ENCODE data around the gene CEL. TPM values are rescaled to one million over a fixed set of nuclear protein-coding genes. Genes with fewer than 3 reads are reported as not detected.

The CEL gene
- total RNA-seq, 1 donor from 2014 or later = 3.4 TPM

GRCh38 chr9:133103987-133104505 is 42.3 kb downstream of the CEL start:
- no peaks in the 10 kb centered on the region for H3K27me3 ChIP-seq (ENCODE audit: insufficient read depth, low read length)
- Mint-ChIP-seq H3K27me3 (ENCODE audit: low read depth, unreplicated experiment) (no peaks in the 10 kb centered on the region), H3K4me3 (ENCODE audit: unreplicated experiment) (no peak overlapping the region), H3K9me3 (ENCODE audit: unreplicated experiment) (no peaks in the 10 kb centered on the region), H3K4me1 (ENCODE audit: low read depth, unreplicated experiment) (no peaks in the 10 kb centered on the region), H3K27ac (ENCODE audit: unreplicated experiment) (no peak overlapping the region), H3K36me3 (ENCODE audit: low read depth, unreplicated experiment) (peaks cover 21% of the 10 kb centered on the region)
- H4K20me1 ChIP-seq (ENCODE audit: insufficient read depth, low read length) = peaks cover 16% of the 10 kb centered on the region
- DNase-seq (ENCODE audit: low read depth) (no peak), FAIRE-seq (no peak)
- no peak overlapping the region for H3K9ac ChIP-seq (ENCODE audit: low read length)
- no peaks in the 10 kb centered on the region for H3K79me2 ChIP-seq (ENCODE audit: insufficient read depth, low read length)
- no peak overlapping the region for H3K4me3 ChIP-seq (ENCODE audit: insufficient read depth, low read depth, low read length)
- H3K9me3 ChIP-seq (ENCODE audit: insufficient read depth, low read depth, low read length) = no peaks in the 10 kb centered on the region
- no peak overlapping the region for H3K27ac ChIP-seq (ENCODE audit: low read depth, low read length)
- TF ChIP-seq CTCF (IDR thresholded peaks at IDR 0.05; ENCODE audit: insufficient read depth, low read depth, low read length) (no peak), EZH2 (IDR thresholded peaks at IDR 0.05; ENCODE audit: insufficient read depth, low read length) (no peak)
- no peak overlapping the region for H3K4me2 ChIP-seq (ENCODE audit: low read length)
- no peaks in the 10 kb centered on the region for H3K4me1 ChIP-seq (ENCODE audit: insufficient read depth, low read length)
- peaks cover 13% of the 10 kb centered on the region for H3K36me3 ChIP-seq (ENCODE audit: insufficient read depth, low read length)
- H2AFZ ChIP-seq (ENCODE audit: low read depth, low read length) = no peak overlapping the region

GRCh38 chr9:133104718-133105460 is 43.1 kb downstream of the CEL start:
- Histone ChIP-seq H3K36me3 (ENCODE audit: insufficient read depth, low read length) (peaks cover 8% of the 10 kb centered on the region), H3K27ac (ENCODE audit: low read depth, low read length) (no peak overlapping the region), H3K27me3 (ENCODE audit: insufficient read depth, low read length) (no peaks in the 10 kb centered on the region), H3K4me2 (ENCODE audit: low read length) (no peak overlapping the region), H3K9me3 (ENCODE audit: insufficient read depth, low read depth, low read length) (no peaks in the 10 kb centered on the region), H3K4me3 (ENCODE audit: insufficient read depth, low read depth, low read length) (no peak overlapping the region), H3K4me1 (ENCODE audit: insufficient read depth, low read length) (no peaks in the 10 kb centered on the region), H3K79me2 (ENCODE audit: insufficient read depth, low read length) (no peaks in the 10 kb centered on the region), H2AFZ (ENCODE audit: low read depth, low read length) (no peak overlapping the region), H3K9ac (ENCODE audit: low read length) (no peak overlapping the region), H4K20me1 (ENCODE audit: insufficient read depth, low read length) (peaks cover 20% of the 10 kb centered on the region)
- H3K27ac Mint-ChIP-seq (ENCODE audit: unreplicated experiment) = no peak overlapping the region
- peaks cover 19% of the 10 kb centered on the region for H3K36me3 Mint-ChIP-seq (ENCODE audit: low read depth, unreplicated experiment)
- H3K4me1 Mint-ChIP-seq (ENCODE audit: low read depth, unreplicated experiment) = no peaks in the 10 kb centered on the region
- no peak for DNase-seq (ENCODE audit: low read depth)
- no peaks in the 10 kb centered on the region for H3K9me3 Mint-ChIP-seq (ENCODE audit: unreplicated experiment)
- no peak overlapping the region for H3K4me3 Mint-ChIP-seq (ENCODE audit: unreplicated experiment)
- H3K27me3 Mint-ChIP-seq (ENCODE audit: low read depth, unreplicated experiment) = no peaks in the 10 kb centered on the region
- FAIRE-seq = no peak
- TF ChIP-seq EZH2 (IDR thresholded peaks at IDR 0.05; ENCODE audit: insufficient read depth, low read length) = no peak
- no peak for TF ChIP-seq CTCF (IDR thresholded peaks at IDR 0.05; ENCODE audit: insufficient read depth, low read depth, low read length)

GRCh38 chr9:133105461-133105770 is 43.6 kb downstream of the CEL start:
- H3K36me3 Mint-ChIP-seq (ENCODE audit: low read depth, unreplicated experiment) = peaks cover 23% of the 10 kb centered on the region
- H3K36me3 ChIP-seq (ENCODE audit: insufficient read depth, low read length) = peaks cover 8% of the 10 kb centered on the region

More at GRCh38 chr9:133105461-133105770, 43.6 kb downstream of the CEL start:
- no peak overlapping the region for H3K4me3 Mint-ChIP-seq (ENCODE audit: unreplicated experiment)
- H3K4me1 ChIP-seq (ENCODE audit: insufficient read depth, low read length) = no peaks in the 10 kb centered on the region
- no peak overlapping the region for H3K4me3 ChIP-seq (ENCODE audit: insufficient read depth, low read depth, low read length)
- H3K27ac ChIP-seq (ENCODE audit: low read depth, low read length) = no peak overlapping the region
- no peaks in the 10 kb centered on the region for H3K27me3 ChIP-seq (ENCODE audit: insufficient read depth, low read length)
- no peak overlapping the region for H3K4me2 ChIP-seq (ENCODE audit: low read length)
- no peak overlapping the region for H3K27ac Mint-ChIP-seq (ENCODE audit: unreplicated experiment)
- no peak overlapping the region for H2AFZ ChIP-seq (ENCODE audit: low read depth, low read length)
- no peaks in the 10 kb centered on the region for H3K79me2 ChIP-seq (ENCODE audit: insufficient read depth, low read length)
- H3K4me1 Mint-ChIP-seq (ENCODE audit: low read depth, unreplicated experiment) = no peaks in the 10 kb centered on the region
- FAIRE-seq (no peak), DNase-seq (ENCODE audit: low read depth) (no peak)
- no peak overlapping the region for H3K9ac ChIP-seq (ENCODE audit: low read length)
- TF ChIP-seq EZH2 (IDR thresholded peaks at IDR 0.05; ENCODE audit: insufficient read depth, low read length) = no peak
- no peak for TF ChIP-seq CTCF (IDR thresholded peaks at IDR 0.05; ENCODE audit: insufficient read depth, low read depth, low read length)
- no peaks in the 10 kb centered on the region for H3K9me3 ChIP-seq (ENCODE audit: insufficient read depth, low read depth, low read length)
- no peaks in the 10 kb centered on the region for H3K27me3 Mint-ChIP-seq (ENCODE audit: low read depth, unreplicated experiment)
- H3K9me3 Mint-ChIP-seq (ENCODE audit: unreplicated experiment) = no peaks in the 10 kb centered on the region
- peaks cover 25% of the 10 kb centered on the region for H4K20me1 ChIP-seq (ENCODE audit: insufficient read depth, low read length)
